ENCODE results near the gene GNAI2. TPM values are rescaled to one million over a fixed set of nuclear protein-coding genes. Genes with fewer than 3 reads are reported as not detected.

GNAI2 gene
- total and polyA plus RNA-seq, 2 donors from 2014 or later: 141 to 245 TPM

GRCh38 chr3:50275141-50275995, 39.4 kb downstream of the GNAI2 start:
- Histone ChIP-seq H3K27me3 (ENCODE audit: control insufficient read depth, insufficient read depth, low read length) (peaks cover 8% of the 10 kb centered on the region), H3K4me1 (ENCODE audit: control insufficient read depth in 2 of 3, insufficient read depth in 2 of 3, low read depth in 1 of 3, low read length in 3 of 3) (peaks cover 0 to 19% (median 17%) of the 10 kb centered on the region in 3 donors), H3K27ac (ENCODE audit: low read depth in 2 of 2, low read length in 2 of 2) (no peak overlapping the region), H3K4me3 (ENCODE audit: low read length in 3 of 3) (no peak overlapping the region), H3K9ac (ENCODE audit: low read length in 3 of 3) (no peak overlapping the region), H3K9me3 (ENCODE audit: control insufficient read depth in 2 of 3, insufficient read depth in 1 of 3, low read length in 3 of 3) (no peaks in the 10 kb centered on the region), H3K36me3 (ENCODE audit: control insufficient read depth in 2 of 3, insufficient read depth in 3 of 3, low read length in 3 of 3) (no peaks in the 10 kb centered on the region)
- TF ChIP-seq, protein P1, sequence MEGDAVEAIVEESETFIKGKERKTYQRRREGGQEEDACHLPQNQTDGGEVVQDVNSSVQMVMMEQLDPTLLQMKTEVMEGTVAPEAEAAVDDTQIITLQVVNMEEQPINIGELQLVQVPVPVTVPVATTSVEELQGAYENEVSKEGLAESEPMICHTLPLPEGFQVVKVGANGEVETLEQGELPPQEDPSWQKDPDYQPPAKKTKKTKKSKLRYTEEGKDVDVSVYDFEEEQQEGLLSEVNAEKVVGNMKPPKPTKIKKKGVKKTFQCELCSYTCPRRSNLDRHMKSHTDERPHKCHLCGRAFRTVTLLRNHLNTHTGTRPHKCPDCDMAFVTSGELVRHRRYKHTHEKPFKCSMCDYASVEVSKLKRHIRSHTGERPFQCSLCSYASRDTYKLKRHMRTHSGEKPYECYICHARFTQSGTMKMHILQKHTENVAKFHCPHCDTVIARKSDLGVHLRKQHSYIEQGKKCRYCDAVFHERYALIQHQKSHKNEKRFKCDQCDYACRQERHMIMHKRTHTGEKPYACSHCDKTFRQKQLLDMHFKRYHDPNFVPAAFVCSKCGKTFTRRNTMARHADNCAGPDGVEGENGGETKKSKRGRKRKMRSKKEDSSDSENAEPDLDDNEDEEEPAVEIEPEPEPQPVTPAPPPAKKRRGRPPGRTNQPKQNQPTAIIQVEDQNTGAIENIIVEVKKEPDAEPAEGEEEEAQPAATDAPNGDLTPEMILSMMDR (IDR thresholded peaks at IDR 0.05; ENCODE audit: borderline replicate concordance, extremely low read depth, insufficient read depth): no peak
- intact Hi-C loops (cut with DNase I): no loop called here
- no peak for FAIRE-seq
- DNase-seq: peak in 3 of 5 donors; percentile 44 to 79 (median 75)

- Histone ChIP-seq H3K9me3 (ENCODE audit: control insufficient read depth in 2 of 3, insufficient read depth in 1 of 3, low read length in 3 of 3) (no peaks in the 10 kb centered on the region), H3K9ac (ENCODE audit: low read length in 3 of 3) (no peak overlapping the region), H3K36me3 (ENCODE audit: control insufficient read depth in 2 of 3, insufficient read depth in 3 of 3, low read length in 3 of 3) (no peaks in the 10 kb centered on the region), H3K4me1 (ENCODE audit: control insufficient read depth in 2 of 3, insufficient read depth in 2 of 3, low read depth in 1 of 3, low read length in 3 of 3) (peaks cover 0 to 14% (median 10%) of the 10 kb centered on the region in 3 donors), H3K4me3 (ENCODE audit: low read length in 3 of 3) (no peak overlapping the region), H3K27ac (ENCODE audit: low read depth in 2 of 2, low read length in 2 of 2) (no peak overlapping the region), H3K27me3 (ENCODE audit: control insufficient read depth, insufficient read depth, low read length) (peaks cover 8% of the 10 kb centered on the region)
- FAIRE-seq (no peak), DNase-seq (peak in 4 of 5 donors; percentile 30 to 76 (median 52))
- intact Hi-C loops (cut with DNase I): no loop called here
- TF ChIP-seq, protein P1 (IDR thresholded peaks at IDR 0.05; ENCODE audit: borderline replicate concordance, extremely low read depth, insufficient read depth): no peak
Observed at GRCh38 chr3:50275996-50276761, 40.2 kb downstream of the GNAI2 start.

DNA sequence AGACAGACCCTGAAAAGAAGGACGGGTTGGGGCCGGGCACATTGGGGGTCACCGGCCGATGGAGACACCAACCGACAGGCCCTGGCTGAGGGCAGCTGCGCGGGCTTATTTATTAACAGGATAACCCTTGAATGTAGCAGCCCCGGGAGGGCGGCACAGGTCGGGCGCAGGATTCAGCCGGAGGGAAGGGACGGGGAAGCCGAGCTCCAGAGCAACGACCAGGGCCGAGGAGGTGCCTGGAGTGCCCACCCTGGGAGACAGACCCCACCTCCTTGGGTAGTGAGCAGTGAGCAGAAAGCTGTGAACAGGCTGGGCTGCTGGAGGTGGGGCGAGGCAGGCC, 40.7 kb downstream of the GNAI2 start:
- Histone ChIP-seq H3K4me1 (ENCODE audit: control insufficient read depth in 2 of 3, insufficient read depth in 2 of 3, low read depth in 1 of 3, low read length in 3 of 3) (peaks cover 0 to 8% (median 4%) of the 10 kb centered on the region in 3 donors), H3K4me3 (ENCODE audit: low read length in 3 of 3) (no peak overlapping the region), H3K27me3 (ENCODE audit: control insufficient read depth, insufficient read depth, low read length) (peaks cover 8% of the 10 kb centered on the region), H3K36me3 (ENCODE audit: control insufficient read depth in 2 of 3, insufficient read depth in 3 of 3, low read length in 3 of 3) (no peaks in the 10 kb centered on the region), H3K9ac (ENCODE audit: low read length in 3 of 3) (peak overlapping the region in 1 of 3 donors; percentile 26), H3K27ac (ENCODE audit: low read depth in 2 of 2, low read length in 2 of 2) (peak overlapping the region in 1 of 2 donors; percentile 32), H3K9me3 (ENCODE audit: control insufficient read depth in 2 of 3, insufficient read depth in 1 of 3, low read length in 3 of 3) (no peaks in the 10 kb centered on the region)
- FAIRE-seq: no peak
- DNase-seq: peak in 2 of 5 donors; percentile 26 to 67
- intact Hi-C loops (cut with DNase I): no loop called here
- TF ChIP-seq, protein P1 (IDR thresholded peaks at IDR 0.05; ENCODE audit: borderline replicate concordance, extremely low read depth, insufficient read depth): no peak

Measured in kidney (tissue), 14 donors.